PC-9 (cell line): ENCODE data around the gene STRA6. TPM values are rescaled to one million over a fixed set of nuclear protein-coding genes. Genes with fewer than 3 reads are reported as not detected.

Experiments
- BruUV-seq: library from RNA; stranded (reverse); fragments of 400-500 nt; replicated peaks from 2 replicates; lab custom pipeline; 2021; lab: Mats Ljungman, UMichigan
- CTCF ChIA-PET: fragments of 300-600 bp; sonication (Branson Sonifier 250); formaldehyde crosslinking; loops from one replicate; lab custom pipeline; 2022; ENCODE audit warnings: antibody characterized with exemption; lab: Charles Lee
- POLR2A ChIA-PET: fragments of 300-600 bp; sonication (Branson Sonifier 250); formaldehyde crosslinking; loops from one replicate; lab custom pipeline; 2022; ENCODE audit warnings: antibody characterized with exemption; ENCODE audit not compliant: unreplicated experiment; lab: Charles Lee
- DNase-seq, 2 experiments: peaks; one replicate each; pipeline versions ENCODE4 v3.0.0 to v3.0.0-alpha.2; 2015 to 2022; ENCODE audit warnings: mixed read lengths in 1 of 2
- H2AFZ ChIP-seq: fragments of 200-600 bp; sonication (generic); 2 replicates; pipeline ENCODE4 v1.8.1; 2017; ENCODE audit warnings: antibody characterized with exemption
- H3F3A ChIP-seq: fragments of 200-600 bp; sonication (generic); 2 replicates; pipeline ENCODE4 v1.8.1; 2017; ENCODE audit warnings: antibody characterized with exemption, mild to moderate bottlenecking, low read depth; ENCODE audit not compliant: insufficient read depth
- H3K27ac ChIP-seq: fragments of 200-600 bp; sonication (generic); 2 replicates; pipeline ENCODE4 v1.6.1; 2016; ENCODE audit warnings: mixed run types
- H3K27me3 ChIP-seq: fragments of 200-600 bp; sonication (generic); 2 replicates; pipeline ENCODE4 v1.6.1; 2016; ENCODE audit warnings: low read depth, mixed run types; ENCODE audit not compliant: insufficient read depth
- H3K36me3 ChIP-seq: fragments of 200-600 bp; sonication (generic); 2 replicates; pipeline ENCODE4 v1.6.1; 2016; ENCODE audit warnings: low read depth, mixed run types
- H3K4me1 ChIP-seq: fragments of 200-600 bp; sonication (generic); replicated peaks from 2 replicates; pipeline ENCODE4 v1.6.1; 2016; ENCODE audit warnings: mixed run types; ENCODE audit not compliant: insufficient read depth
- H3K4me2 ChIP-seq: fragments of 200-600 bp; sonication (generic); 2 replicates; pipeline ENCODE4 v1.6.1; 2017; ENCODE audit warnings: mixed run types
- H3K4me3 ChIP-seq: fragments of 200-600 bp; sonication (generic); 2 replicates; pipeline ENCODE4 v1.6.1; 2016; ENCODE audit warnings: mixed run types
- H3K79me2 ChIP-seq: fragments of 200-600 bp; sonication (generic); 2 replicates; pipeline ENCODE4 v1.6.1; 2017; ENCODE audit warnings: low read depth, mixed run types
- H3K9me2 ChIP-seq: fragments of 200-600 bp; sonication (generic); 2 replicates; pipeline ENCODE4 v1.8.1; 2017; ENCODE audit warnings: mild to moderate bottlenecking; ENCODE audit not compliant: insufficient read depth
- H3K9me3 ChIP-seq: fragments of 200-600 bp; sonication (generic); 2 replicates; pipeline ENCODE4 v1.8.1; 2016; ENCODE audit warnings: low read depth; ENCODE audit not compliant: insufficient read depth
- H4K20me1 ChIP-seq: fragments of 200-600 bp; sonication (generic); 2 replicates; pipeline ENCODE4 v1.8.1; 2017; ENCODE audit not compliant: insufficient read depth
- EZH2 ChIP-seq: fragments of 200-600 bp; sonication (generic); IDR thresholded peaks from 2 replicates; pipeline ENCODE4 v1.8.0; 2017; ENCODE audit warnings: antibody characterized with exemption, low read depth
- intact Hi-C: fragments of 100-400 bp; cut with micrococcal nuclease; formaldehyde crosslinking; loops from one replicate; pipeline ENCODE4 v1.10.0; 2022; ENCODE audit not compliant: unreplicated experiment
- total RNA-seq: library from RNA; stranded (reverse); gene quantifications from 2 replicates; pipeline ENCODE4 v1.2.3, GENCODE V29; 2021
- TF ChIP-seq, protein P1 (sequence below): fragments of 200-600 bp; sonication (generic); conservative IDR thresholded peaks from 2 replicates; pipeline ENCODE4 v1.6.1; 2017; ENCODE audit warnings: mixed run types, antibody characterized with exemption, mild to moderate bottlenecking, moderate library complexity

The STRA6 gene
- total RNA-seq, 1 experiment from 2014 or later, result 64.9 TPM

DNA sequence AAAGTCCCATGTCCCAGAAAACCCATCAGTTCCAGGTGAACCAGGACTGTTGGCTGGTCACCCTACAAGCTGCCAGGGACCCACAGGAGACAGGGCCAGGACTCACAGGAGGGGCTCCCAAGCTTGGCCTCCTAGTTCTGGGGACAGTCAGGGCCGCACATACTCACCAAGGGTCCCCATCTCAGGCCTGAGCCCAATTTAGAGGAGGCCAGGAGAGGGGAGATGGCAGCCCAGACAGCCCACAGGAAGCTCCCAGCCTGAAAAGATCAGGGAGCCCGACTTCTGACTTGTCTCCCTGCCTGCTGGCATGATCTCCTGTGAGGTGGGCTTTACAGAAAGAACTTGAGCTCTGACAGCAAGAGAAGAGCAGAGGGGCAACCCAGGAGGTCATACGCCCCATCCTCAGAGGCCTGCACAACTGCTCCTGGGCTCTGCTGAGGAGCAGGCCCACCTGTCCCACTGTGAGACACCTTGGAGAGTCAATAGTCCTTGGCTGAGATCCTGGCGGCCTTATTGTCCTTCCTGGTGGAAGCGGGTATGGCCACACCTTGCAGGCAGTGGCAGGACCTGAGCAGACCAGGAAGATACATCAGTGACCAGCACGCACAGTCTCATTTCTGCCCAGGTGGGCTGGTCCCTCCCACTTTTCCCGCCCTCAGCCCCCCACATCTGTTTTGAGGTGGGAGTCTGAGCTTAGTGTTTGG, 31.6 kb downstream of the STRA6 start:
- Histone ChIP-seq H3K4me1 (peaks cover 9% of the 10 kb centered on the region), H3K27me3 (no peaks in the 10 kb centered on the region), H4K20me1 (no peaks in the 10 kb centered on the region), H3K9me3 (no peaks in the 10 kb centered on the region), H2AFZ (no peak overlapping the region), H3K79me2 (no peaks in the 10 kb centered on the region), H3K9me2 (no peaks in the 10 kb centered on the region), H3K4me3 (no peak overlapping the region), H3F3A (no peaks in the 10 kb centered on the region), H3K4me2 (no peak overlapping the region), H3K27ac (no peak overlapping the region), H3K36me3 (no peaks in the 10 kb centered on the region)
- intact Hi-C loops, result no loop called here
- ChIA-PET CTCF (no interaction called here), POLR2A (no interaction called here)
- no TSS peak for BruUV-seq
- DNase-seq, result peak in 1 of 2 experiments; percentile 56
- no peak for TF ChIP-seq EZH2
- TF ChIP-seq, protein P1, sequence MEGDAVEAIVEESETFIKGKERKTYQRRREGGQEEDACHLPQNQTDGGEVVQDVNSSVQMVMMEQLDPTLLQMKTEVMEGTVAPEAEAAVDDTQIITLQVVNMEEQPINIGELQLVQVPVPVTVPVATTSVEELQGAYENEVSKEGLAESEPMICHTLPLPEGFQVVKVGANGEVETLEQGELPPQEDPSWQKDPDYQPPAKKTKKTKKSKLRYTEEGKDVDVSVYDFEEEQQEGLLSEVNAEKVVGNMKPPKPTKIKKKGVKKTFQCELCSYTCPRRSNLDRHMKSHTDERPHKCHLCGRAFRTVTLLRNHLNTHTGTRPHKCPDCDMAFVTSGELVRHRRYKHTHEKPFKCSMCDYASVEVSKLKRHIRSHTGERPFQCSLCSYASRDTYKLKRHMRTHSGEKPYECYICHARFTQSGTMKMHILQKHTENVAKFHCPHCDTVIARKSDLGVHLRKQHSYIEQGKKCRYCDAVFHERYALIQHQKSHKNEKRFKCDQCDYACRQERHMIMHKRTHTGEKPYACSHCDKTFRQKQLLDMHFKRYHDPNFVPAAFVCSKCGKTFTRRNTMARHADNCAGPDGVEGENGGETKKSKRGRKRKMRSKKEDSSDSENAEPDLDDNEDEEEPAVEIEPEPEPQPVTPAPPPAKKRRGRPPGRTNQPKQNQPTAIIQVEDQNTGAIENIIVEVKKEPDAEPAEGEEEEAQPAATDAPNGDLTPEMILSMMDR, result no peak

DNA sequence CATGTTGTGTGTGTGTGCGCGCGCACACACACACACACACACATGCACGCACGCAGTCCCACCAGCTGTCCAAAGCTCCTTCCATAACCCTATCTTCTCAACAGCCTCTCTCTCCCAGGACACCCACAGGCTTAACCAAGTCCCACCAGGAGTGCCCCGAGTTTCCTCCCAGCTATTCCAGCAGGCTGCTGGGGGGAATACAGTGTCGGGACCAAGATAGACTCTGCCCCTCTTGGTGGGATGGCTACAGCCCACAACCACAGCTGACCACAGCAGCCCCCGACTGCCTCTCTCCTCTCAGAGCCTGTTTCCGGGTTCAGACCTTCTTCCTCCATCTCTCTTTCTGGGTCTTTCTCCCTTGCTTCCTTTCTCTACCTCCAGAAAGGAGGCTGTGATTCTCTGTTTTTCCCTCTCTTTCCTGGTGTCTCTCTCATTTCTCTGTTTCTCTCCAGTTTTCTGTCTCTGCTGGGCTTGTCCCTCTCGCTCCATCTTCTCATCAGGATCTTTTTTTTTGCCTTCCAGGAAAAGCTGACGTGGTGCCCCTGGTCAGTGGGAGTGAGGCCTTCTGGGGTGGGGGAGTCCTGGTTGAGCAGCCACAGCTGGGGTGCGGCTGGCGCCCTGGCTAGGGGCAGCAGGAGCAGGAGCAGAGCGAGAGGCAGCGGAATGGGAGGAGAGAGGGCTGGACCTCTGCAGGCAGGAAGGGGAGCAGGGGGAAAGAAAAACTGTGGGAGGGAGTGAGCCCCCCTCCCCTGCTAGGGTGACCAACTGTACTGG, 32.3 kb downstream of the STRA6 start:
- no peak overlapping the region for H3K27ac ChIP-seq
- no peak for TF ChIP-seq EZH2
- TF ChIP-seq, protein P1, result no peak
- peaks cover 9% of the 10 kb centered on the region for H3K4me1 ChIP-seq
- H3K4me3 ChIP-seq, result no peak overlapping the region
- no peak overlapping the region for H3K4me2 ChIP-seq
- BruUV-seq, result no TSS peak
- ChIA-PET POLR2A (no interaction called here), CTCF (no interaction called here)
- H4K20me1 ChIP-seq, result no peaks in the 10 kb centered on the region
- no peaks in the 10 kb centered on the region for H3K9me2 ChIP-seq
- intact Hi-C loops, result no loop called here
- no peaks in the 10 kb centered on the region for H3K36me3 ChIP-seq
- no peak overlapping the region for H2AFZ ChIP-seq
- H3K9me3 ChIP-seq, result no peaks in the 10 kb centered on the region
- no peaks in the 10 kb centered on the region for H3K27me3 ChIP-seq
- no peaks in the 10 kb centered on the region for H3F3A ChIP-seq
- DNase-seq, result no peak
- no peaks in the 10 kb centered on the region for H3K79me2 ChIP-seq

DNA sequence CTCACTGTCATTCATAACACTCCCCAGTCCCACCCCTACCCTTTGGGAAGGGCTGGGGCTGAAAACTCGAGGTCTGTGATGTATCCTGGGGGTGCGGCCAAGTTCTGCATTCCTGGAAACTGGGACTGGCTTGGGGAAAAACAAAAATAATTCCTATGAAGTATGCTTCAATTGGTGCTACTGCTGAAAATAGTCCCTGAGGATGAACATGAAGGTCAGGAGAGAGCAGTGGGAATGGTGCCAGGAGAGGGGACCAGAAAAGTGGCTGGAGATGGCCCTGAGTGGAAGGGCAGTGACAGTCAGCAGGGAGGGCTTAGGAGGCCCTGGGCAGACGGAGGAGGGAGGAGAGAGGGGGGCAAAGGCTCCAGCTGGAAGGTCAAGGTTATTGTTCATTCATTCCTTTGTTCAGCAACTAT, 33.9 kb downstream of the STRA6 start:
- H2AFZ ChIP-seq, result no peak overlapping the region
- no peak overlapping the region for H3K4me2 ChIP-seq
- no peaks in the 10 kb centered on the region for H3K36me3 ChIP-seq
- DNase-seq, result no peak
- no peaks in the 10 kb centered on the region for H4K20me1 ChIP-seq
- no peaks in the 10 kb centered on the region for H3K9me3 ChIP-seq
- intact Hi-C loops, result no loop called here
- no peak overlapping the region for H3K4me3 ChIP-seq
- peaks cover 8% of the 10 kb centered on the region for H3K4me1 ChIP-seq
- TF ChIP-seq, protein P1, result no peak
- no peak for TF ChIP-seq EZH2
- no peak overlapping the region for H3K27ac ChIP-seq
- H3K79me2 ChIP-seq, result no peaks in the 10 kb centered on the region
- no peaks in the 10 kb centered on the region for H3K9me2 ChIP-seq
- no peaks in the 10 kb centered on the region for H3F3A ChIP-seq
- no TSS peak for BruUV-seq
- no peaks in the 10 kb centered on the region for H3K27me3 ChIP-seq
- POLR2A ChIA-PET, result no interaction called here
- CTCF ChIA-PET, result no interaction called here
